T-helper 1 cell treated with Interleukin-12 subunit alpha and Interleukin-12 subunit beta and Interleukin-4 antibody, amounts not matched to agents 30 μg/mL and 1 μg/mL, for 36 hours (primary cell): ENCODE results near the gene AMN1.

Source experiments
- H3K27ac Mint-ChIP-seq: one replicate; pipeline ENCODE4 v1.8.0; 2021; ENCODE audit warnings: mild to moderate bottlenecking, mixed read lengths
- H3K27me3 Mint-ChIP-seq: one replicate; pipeline ENCODE4 v1.8.0; 2021; ENCODE audit warnings: low read depth, mixed read lengths
- H3K36me3 Mint-ChIP-seq: one replicate; pipeline ENCODE4 v1.8.0; 2021; ENCODE audit warnings: low read depth, mixed read lengths
- H3K4me1 Mint-ChIP-seq: one replicate; pipeline ENCODE4 v1.8.0; 2021; ENCODE audit warnings: low read depth, mixed read lengths
- H3K4me3 Mint-ChIP-seq: one replicate; pipeline ENCODE4 v1.8.0; 2021; ENCODE audit warnings: mild to moderate bottlenecking, moderate library complexity, mixed read lengths
- H3K9me3 Mint-ChIP-seq: one replicate; pipeline ENCODE4 v1.8.0; 2021; ENCODE audit warnings: mixed read lengths

AMN1 gene

GRCh38 chr12:31644536-31644935 is 84.3 kb downstream of the AMN1 start:
- H3K27ac Mint-ChIP-seq: no peak overlapping the region
- H3K9me3 Mint-ChIP-seq: no peaks in the 10 kb centered on the region
- H3K4me3 Mint-ChIP-seq: no peak overlapping the region
- H3K4me1 Mint-ChIP-seq: no peaks in the 10 kb centered on the region
- no peaks in the 10 kb centered on the region for H3K36me3 Mint-ChIP-seq
- no peaks in the 10 kb centered on the region for H3K27me3 Mint-ChIP-seq

GRCh38 chr12:31641509-31642090 is 87.2 kb downstream of the AMN1 start:
- Mint-ChIP-seq H3K4me3 (no peak overlapping the region), H3K27me3 (no peaks in the 10 kb centered on the region), H3K36me3 (no peaks in the 10 kb centered on the region), H3K4me1 (peaks cover under 1% of the 10 kb centered on the region), H3K27ac (no peak overlapping the region), H3K9me3 (no peaks in the 10 kb centered on the region)

DNA sequence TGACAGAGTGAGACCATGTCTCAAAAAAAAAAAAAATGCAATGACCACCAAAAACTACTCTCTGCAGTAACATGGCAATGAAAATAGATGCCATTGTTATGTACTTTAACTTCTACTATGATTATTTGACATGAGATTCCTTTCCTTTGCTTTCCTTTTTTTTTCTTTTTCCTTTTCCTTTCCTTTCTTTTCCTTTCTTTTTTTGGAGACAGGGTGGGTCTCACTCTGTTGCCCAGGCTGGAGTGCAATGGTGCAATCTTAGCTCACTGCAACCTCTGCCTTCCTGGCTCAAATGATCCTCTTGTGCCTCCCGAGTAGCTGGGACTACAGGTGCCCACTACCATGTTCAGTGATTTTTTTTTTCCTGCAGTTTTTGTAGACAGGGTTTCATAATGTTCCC is 94.2 kb downstream of the AMN1 start:
- H3K4me1 Mint-ChIP-seq: peaks cover 5% of the 10 kb centered on the region
- H3K27me3 Mint-ChIP-seq: no peaks in the 10 kb centered on the region
- no peak overlapping the region for H3K4me3 Mint-ChIP-seq
- no peaks in the 10 kb centered on the region for H3K36me3 Mint-ChIP-seq
- H3K9me3 Mint-ChIP-seq: no peaks in the 10 kb centered on the region
- H3K27ac Mint-ChIP-seq: no peak overlapping the region

GRCh38 chr12:31633464-31633863 is 95.4 kb downstream of the AMN1 start:
- H3K4me1 Mint-ChIP-seq: peaks cover 5% of the 10 kb centered on the region
- no peak overlapping the region for H3K27ac Mint-ChIP-seq
- H3K27me3 Mint-ChIP-seq: no peaks in the 10 kb centered on the region
- no peaks in the 10 kb centered on the region for H3K9me3 Mint-ChIP-seq
- no peaks in the 10 kb centered on the region for H3K36me3 Mint-ChIP-seq
- no peak overlapping the region for H3K4me3 Mint-ChIP-seq

GRCh38 chr12:31631809-31632208 is 97.0 kb downstream of the AMN1 start:
- Mint-ChIP-seq H3K9me3 (no peaks in the 10 kb centered on the region), H3K27ac (no peak overlapping the region), H3K27me3 (no peaks in the 10 kb centered on the region), H3K4me1 (peaks cover 5% of the 10 kb centered on the region), H3K36me3 (no peaks in the 10 kb centered on the region), H3K4me3 (no peak overlapping the region)

DNA sequence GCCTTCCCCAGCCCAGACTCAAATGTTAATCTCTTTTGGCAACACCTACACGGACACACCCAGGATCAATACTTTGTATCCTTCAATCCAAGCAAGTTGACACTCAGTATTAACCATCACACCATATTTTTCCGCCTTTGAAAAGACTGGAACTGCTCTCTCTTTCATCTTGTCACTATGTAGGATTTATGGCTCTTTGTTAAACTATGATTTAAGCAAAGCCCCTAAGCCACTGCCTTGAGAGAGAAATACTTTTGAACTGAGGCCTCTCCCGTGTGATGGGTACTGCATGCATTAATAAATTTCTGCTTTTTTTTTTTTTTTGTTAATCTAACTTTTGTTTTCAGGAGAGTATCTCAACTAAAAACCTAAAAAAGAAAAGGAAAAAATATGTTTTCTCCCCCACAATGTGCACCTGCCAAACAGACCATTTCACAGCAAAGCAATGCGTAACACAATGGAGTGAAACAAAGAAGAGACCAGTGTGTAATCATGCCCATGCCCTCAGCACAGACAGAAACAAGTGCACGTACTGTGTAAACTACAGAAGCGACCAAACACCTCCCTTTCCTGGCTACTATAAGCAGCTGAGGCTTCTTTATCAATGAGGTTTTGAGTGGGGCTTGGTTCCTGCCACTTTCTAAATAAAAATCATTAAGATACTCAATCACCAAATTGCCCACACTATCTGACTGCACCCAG is 97.6 kb downstream of the AMN1 start:
- Mint-ChIP-seq H3K9me3 (no peaks in the 10 kb centered on the region), H3K27ac (no peak overlapping the region), H3K4me1 (peaks cover 1% of the 10 kb centered on the region), H3K4me3 (no peak overlapping the region), H3K27me3 (no peaks in the 10 kb centered on the region), H3K36me3 (no peaks in the 10 kb centered on the region)

- H3K27ac Mint-ChIP-seq: no peak overlapping the region
- H3K4me1 Mint-ChIP-seq: no peaks in the 10 kb centered on the region
- H3K27me3 Mint-ChIP-seq: no peaks in the 10 kb centered on the region
- no peak overlapping the region for H3K4me3 Mint-ChIP-seq
- no peaks in the 10 kb centered on the region for H3K36me3 Mint-ChIP-seq
- H3K9me3 Mint-ChIP-seq: no peaks in the 10 kb centered on the region
Measured at GRCh38 chr12:31629756-31630732, 98.8 kb downstream of the AMN1 start.

- H3K4me1 Mint-ChIP-seq: no peaks in the 10 kb centered on the region
- no peaks in the 10 kb centered on the region for H3K27me3 Mint-ChIP-seq
- H3K9me3 Mint-ChIP-seq: no peaks in the 10 kb centered on the region
- no peak overlapping the region for H3K4me3 Mint-ChIP-seq
- no peak overlapping the region for H3K27ac Mint-ChIP-seq
- no peaks in the 10 kb centered on the region for H3K36me3 Mint-ChIP-seq
Measured at GRCh38 chr12:31627456-31628054, 101.3 kb downstream of the AMN1 start.

- Mint-ChIP-seq H3K36me3 (no peaks in the 10 kb centered on the region), H3K4me1 (no peaks in the 10 kb centered on the region), H3K9me3 (no peaks in the 10 kb centered on the region), H3K4me3 (no peak overlapping the region), H3K27ac (no peak overlapping the region), H3K27me3 (no peaks in the 10 kb centered on the region)
Measured at GRCh38 chr12:31626270-31626995, 102.4 kb downstream of the AMN1 start.

GRCh38 chr12:31622038-31622437 is 106.8 kb downstream of the AMN1 start:
- H3K27me3 Mint-ChIP-seq: no peaks in the 10 kb centered on the region
- no peaks in the 10 kb centered on the region for H3K9me3 Mint-ChIP-seq

More at GRCh38 chr12:31622038-31622437, 106.8 kb downstream of the AMN1 start:
- no peaks in the 10 kb centered on the region for H3K36me3 Mint-ChIP-seq
- H3K27ac Mint-ChIP-seq: no peak overlapping the region
- no peak overlapping the region for H3K4me3 Mint-ChIP-seq
- peaks cover 1% of the 10 kb centered on the region for H3K4me1 Mint-ChIP-seq
